Fibroblast of gingiva (primary cell): ENCODE measurements around the gene SDHB.

Experiments
- DNase-seq: peaks from one replicate; pipeline ENCODE4 v3.0.0-alpha.2; 2011; ENCODE audit warnings: low read depth

The SDHB gene

GRCh38 chr1:17012775-17013490 lies 40.9 kb downstream of the SDHB start:
- DNase-seq, result peak; percentile 43

GRCh38 chr1:17011439-17012307 lies 42.2 kb downstream of the SDHB start, which contains the start of gene ATP13A2:
Gene ATP13A2 (minus strand): TSS chr1:17011928. CDS start chr1:17011738, 190 bp downstream.
- DNase-seq, result peak; percentile 60

- DNase-seq, result no peak
Observed at GRCh38 chr1:17011092-17011438, 42.8 kb downstream of the SDHB start.

GRCh38 chr1:17009706-17010105 lies 44.1 kb downstream of the SDHB start:
- DNase-seq, result no peak

- DNase-seq, result no peak
Observed at GRCh38 chr1:17008208-17008855, 45.5 kb downstream of the SDHB start.

- no peak for DNase-seq
Observed at GRCh38 chr1:17007121-17007520, 46.7 kb downstream of the SDHB start.

GRCh38 chr1:17005365-17005740 lies 48.5 kb downstream of the SDHB start:
- DNase-seq, result no peak

GRCh38 chr1:17004466-17005364 lies 49.1 kb downstream of the SDHB start:
- DNase-seq, result no peak

GRCh38 chr1:17002524-17002902 lies 51.3 kb downstream of the SDHB start:
- DNase-seq, result no peak

- no peak for DNase-seq
Observed at GRCh38 chr1:17001760-17002523, 51.9 kb downstream of the SDHB start.

- DNase-seq, result no peak
Observed at GRCh38 chr1:16999863-17000262, 54.0 kb downstream of the SDHB start.

GRCh38 chr1:16998589-16998988 lies 55.2 kb downstream of the SDHB start:
- no peak for DNase-seq

- DNase-seq, result no peak
Observed at GRCh38 chr1:16996845-16997244, 57.0 kb downstream of the SDHB start.

GRCh38 chr1:16993521-16994038 lies 60.3 kb downstream of the SDHB start:
- DNase-seq, result no peak

- no peak for DNase-seq
Observed at GRCh38 chr1:16992675-16993074, 61.2 kb downstream of the SDHB start.

- DNase-seq, result no peak
Observed at GRCh38 chr1:16992102-16992501, 61.7 kb downstream of the SDHB start.

GRCh38 chr1:16991571-16991970 lies 62.3 kb downstream of the SDHB start:
- no peak for DNase-seq

GRCh38 chr1:16989676-16990391 lies 64.0 kb downstream of the SDHB start:
- DNase-seq, result no peak

GRCh38 chr1:16988210-16988609 lies 65.6 kb downstream of the SDHB start:
- no peak for DNase-seq

GRCh38 chr1:16986962-16987361 lies 66.9 kb downstream of the SDHB start:
- DNase-seq, result no peak
